Measurements from ENCODE around the gene ENHO. TPM values are rescaled to one million over a fixed set of nuclear protein-coding genes. Genes with fewer than 3 reads are reported as not detected.

The ENHO gene
- total and polyA plus RNA-seq, 12 donors: 0.32 to 1.2 (median 0.46) TPM; not detected in 4

- TF ChIP-seq CTCF (IDR thresholded peaks at IDR 0.05): no peak
- intact Hi-C loops (cut with DNase I): no loop called here
- peak overlapping the region in 5 of 10 donors; percentile 11 to 26 (median 25) for H3K4me3 ChIP-seq
- peaks cover 7 to 28% (median 25%) of the 10 kb centered on the region in 9 donors for H3K4me1 ChIP-seq
- H3K9me3 ChIP-seq: peaks cover 0 to 4% (median 0%) of the 10 kb centered on the region in 11 donors
- H3K27ac ChIP-seq: peak overlapping the region in 4 of 10 donors; percentile 21 to 44 (median 32)
- no peaks in the 10 kb centered on the region for H3K36me3 ChIP-seq
- DNase-seq (no peak), ATAC-seq (peak; percentile 10 to 26 (median 20))
- peaks cover 0 to 24% (median 0%) of the 10 kb centered on the region in 7 donors for H3K27me3 ChIP-seq
- WGBS, 2 donors: 41 to 52% methylated on average over 17 of the region's 17 CpGs
Observed at GRCh38 chr9:34558919-34559623, 36.3 kb upstream of the ENHO start.

DNA sequence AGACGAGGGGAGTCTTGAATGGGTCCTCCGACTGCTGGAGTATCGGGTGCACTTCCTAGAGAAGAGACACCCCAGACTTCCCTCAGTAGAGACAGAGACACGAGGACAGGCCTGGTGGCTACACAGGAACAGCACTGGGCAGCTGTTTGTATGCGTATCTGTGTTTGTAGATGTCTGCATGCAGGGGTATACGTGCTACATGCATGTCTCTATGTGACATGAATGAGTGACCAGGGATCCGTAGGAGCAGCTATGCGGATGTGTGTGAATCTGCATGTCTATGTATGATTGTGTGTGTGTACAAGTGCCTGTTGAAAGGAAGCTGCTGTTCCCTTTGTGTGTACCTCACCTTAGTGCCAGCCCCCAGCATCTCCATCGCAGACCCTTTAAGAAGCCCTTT is 35.6 kb upstream of the ENHO start:
- TF ChIP-seq CTCF (IDR thresholded peaks at IDR 0.05): no peak
- Histone ChIP-seq H3K36me3 (no peaks in the 10 kb centered on the region), H3K27ac (no peak overlapping the region), H3K4me3 (no peak overlapping the region), H3K9me3 (peaks cover 0 to 4% (median 0%) of the 10 kb centered on the region in 11 donors), H3K27me3 (peaks cover 0 to 24% (median 0%) of the 10 kb centered on the region in 7 donors), H3K4me1 (peaks cover 7 to 28% (median 25%) of the 10 kb centered on the region in 9 donors)
- DNase-seq (no peak), ATAC-seq (no peak)
- intact Hi-C loops (cut with DNase I): no loop called here
- WGBS, 2 donors: 87 to 88% methylated on average over 9 of the region's 9 CpGs

DNA sequence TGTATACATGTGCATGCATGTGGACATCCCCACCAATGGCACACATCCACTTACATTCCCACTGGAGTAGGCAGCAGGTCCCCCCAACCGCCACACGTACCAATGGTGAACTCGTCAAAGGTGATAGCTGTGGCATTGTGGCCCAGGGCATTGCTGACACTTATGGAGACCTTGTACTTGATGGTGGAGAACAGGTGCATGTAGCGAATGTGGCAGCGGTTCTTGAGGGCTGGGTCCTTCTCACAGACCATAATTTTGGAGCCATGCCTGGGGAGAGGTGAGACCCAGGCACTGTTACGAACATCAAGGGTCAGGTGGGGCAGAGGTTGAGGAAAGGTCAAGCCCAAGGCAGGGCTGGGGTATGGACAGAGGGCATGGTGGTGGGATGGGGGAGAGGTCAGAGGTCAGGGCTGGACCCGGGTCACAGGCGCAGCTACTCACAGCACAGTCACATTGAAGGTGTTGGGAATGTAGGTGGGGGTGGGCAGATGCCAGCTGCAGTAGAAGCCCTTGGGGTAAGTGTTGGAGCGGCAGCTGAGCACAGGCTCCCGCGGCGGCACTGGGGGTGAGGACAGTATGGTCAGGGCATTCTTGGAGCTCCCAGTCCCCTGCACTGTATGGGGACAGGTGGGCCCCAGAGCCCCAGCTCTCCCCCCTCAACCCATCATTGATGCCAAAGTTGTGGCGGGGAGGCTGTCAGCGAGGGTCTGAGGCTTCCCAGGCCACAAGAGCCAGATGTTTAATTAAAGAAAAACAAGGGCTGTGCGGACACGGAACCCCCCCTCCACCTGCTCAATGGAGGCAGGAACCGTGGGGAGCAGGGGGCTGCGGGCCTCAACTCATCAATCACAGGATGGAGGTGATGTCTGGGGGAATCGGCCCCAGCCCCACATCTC is 34.9 kb upstream of the ENHO start:
- 66 to 80% methylated on average over 19 of the region's 19 CpGs for WGBS, 2 donors
- intact Hi-C loops (cut with DNase I): no loop called here
- Histone ChIP-seq H3K27me3 (peaks cover 0 to 24% (median 0%) of the 10 kb centered on the region in 7 donors), H3K9me3 (peaks cover 0 to 4% (median 0%) of the 10 kb centered on the region in 11 donors), H3K36me3 (no peaks in the 10 kb centered on the region), H3K27ac (no peak overlapping the region), H3K4me3 (no peak overlapping the region), H3K4me1 (peaks cover 7 to 28% (median 25%) of the 10 kb centered on the region in 9 donors)
- no peak for TF ChIP-seq CTCF (IDR thresholded peaks at IDR 0.05)
- ATAC-seq (no peak), DNase-seq (no peak)

DNA sequence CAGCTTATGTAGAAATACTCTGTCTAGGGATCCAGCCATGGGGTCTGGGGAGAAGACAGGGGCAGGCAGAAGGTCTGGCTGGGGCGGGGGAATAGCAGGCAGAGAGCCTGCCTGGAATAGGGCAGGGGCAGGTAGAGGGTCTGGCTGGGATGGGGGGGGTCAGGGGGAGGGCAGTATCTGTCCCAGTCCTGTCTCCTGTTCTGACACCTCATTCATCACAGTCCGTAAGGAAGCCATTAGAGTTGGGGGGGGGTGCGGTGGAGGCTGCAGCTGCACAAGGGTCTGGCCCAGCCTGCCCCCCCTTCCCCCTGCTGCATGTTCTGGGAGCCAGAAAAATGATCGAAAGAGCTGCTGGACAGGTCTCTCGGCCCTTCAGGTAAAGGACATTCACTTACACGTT is 34.2 kb upstream of the ENHO start:
- Histone ChIP-seq H3K4me1 (peaks cover 7 to 28% (median 25%) of the 10 kb centered on the region in 9 donors), H3K36me3 (no peaks in the 10 kb centered on the region), H3K27me3 (peaks cover 0 to 24% (median 0%) of the 10 kb centered on the region in 7 donors), H3K27ac (no peak overlapping the region), H3K9me3 (peaks cover 0 to under 1% (median 0%) of the 10 kb centered on the region in 11 donors), H3K4me3 (no peak overlapping the region)
- 87 to 92% methylated on average over 6 of the region's 6 CpGs for WGBS, 2 donors
- DNase-seq: no peak
- intact Hi-C loops (cut with DNase I): no loop called here
- no peak for ATAC-seq
- no peak for TF ChIP-seq CTCF (IDR thresholded peaks at IDR 0.05)
